HepG2 (cell line): ENCODE measurements around the gene NID2. TPM values are rescaled to one million over a fixed set of nuclear protein-coding genes. Genes with fewer than 3 reads are reported as not detected.

ENCODE experiments used
- FOXA3 ChIP-seq: IDR thresholded peaks from 2 replicates; pipeline ENCODE4 v1.6.1; 2016; ENCODE audit warnings: missing genetic modification reagents, missing compliant biosample characterization
- MIER2 ChIP-seq: IDR thresholded peaks from 2 replicates; pipeline ENCODE4 v1.6.1; 2016; ENCODE audit warnings: missing biosample characterization, missing genetic modification reagents
- NR2F1 ChIP-seq, 2 experiments: fragments of 450-650 bp in 1 of 2; formaldehyde crosslinking in 1 of 2; IDR thresholded peaks; 2 replicates each; pipeline versions ENCODE4 v1.5.0 to v1.6.1; 2016 to 2020; ENCODE audit warnings: mild to moderate bottlenecking in 1 of 2, missing compliant biosample characterization in 1 of 2, missing genetic modification reagents in 1 of 2, moderate library complexity in 1 of 2
- SMARCE1 ChIP-seq: fragments of 450-650 bp; IDR thresholded peaks from 2 replicates; pipeline ENCODE4 v1.6.1; 2017; ENCODE audit warnings: borderline replicate concordance
- YY1 ChIP-seq: IDR thresholded peaks from 2 replicates; pipeline ENCODE4 v1.6.1; 2011; ENCODE audit warnings: low read length, low read depth, moderate library complexity, mild to moderate bottlenecking; ENCODE audit not compliant: insufficient read depth, insufficient replicate concordance
- ZNF205 ChIP-seq: IDR thresholded peaks from 2 replicates; pipeline ENCODE4 v1.6.1; 2018; ENCODE audit warnings: missing biosample characterization, missing genetic modification reagents
- ZNF343 ChIP-seq: sonication (generic); formaldehyde crosslinking; IDR thresholded peaks from 2 replicates; pipeline ENCODE4 v1.4.0; 2020; ENCODE audit warnings: mild to moderate bottlenecking, missing genetic modification reagents
- ZNF7 ChIP-seq: IDR thresholded peaks from 2 replicates; pipeline ENCODE4 v1.6.1; 2016; ENCODE audit warnings: missing biosample characterization, missing genetic modification reagents
- ZNF781 ChIP-seq: sonication (generic); formaldehyde crosslinking; IDR thresholded peaks from 2 replicates; pipeline ENCODE4 v1.5.1; 2020; ENCODE audit warnings: borderline replicate concordance, mild to moderate bottlenecking, missing genetic modification reagents; ENCODE audit errors: not compliant biosample characterization
- ZNF816 ChIP-seq: sonication (generic); formaldehyde crosslinking; IDR thresholded peaks from 2 replicates; pipeline ENCODE4 v1.8.0; 2022; ENCODE audit warnings: missing genetic modification reagents, mild to moderate bottlenecking, borderline replicate concordance
- polyA plus RNA-seq, 8 experiments: library from polyadenylated mRNA; depleted of rRNA in 3 of 8; stranded (reverse) in 7 of 8; unstranded in 1 of 8; fragments of >200 nt; fragmentation: Illumina TruSeq in 4 of 8; extraction: Trizol in 4 of 8; gene quantifications; 2 replicates each; pipeline versions ENCODE4 v1.2.1 to v1.2.3, GENCODE V29; 2011 to 2016; ENCODE audit warnings: low read depth in 4 of 8, missing spikeins in 1 of 8, mixed read lengths in 1 of 8; ENCODE audit not compliant: insufficient read depth in 1 of 8
- total RNA-seq, 5 experiments: library from RNA; depleted of rRNA; stranded (reverse); fragments of >200 nt; fragmentation: Illumina TruSeq; extraction: Trizol; gene quantifications; 2 replicates each; pipeline ENCODE4 v1.2.3, GENCODE V29; 2016; ENCODE audit warnings: low read depth in 1 of 5
- TF ChIP-seq, protein P1 (sequence below): sonication (generic); formaldehyde crosslinking; IDR thresholded peaks from 2 replicates; pipeline ENCODE4 v1.5.1; 2020; ENCODE audit warnings: missing genetic modification reagents, mild to moderate bottlenecking, borderline replicate concordance
- TF ChIP-seq, protein P2 (sequence below): sonication (generic); formaldehyde crosslinking; IDR thresholded peaks from 2 replicates; pipeline ENCODE4 v1.5.1; 2020; ENCODE audit warnings: mild to moderate bottlenecking, missing genetic modification reagents, borderline replicate concordance
- TF ChIP-seq, protein P3 (sequence below): sonication (generic); formaldehyde crosslinking; IDR thresholded peaks from 2 replicates; pipeline ENCODE4 v1.4.0; 2020; ENCODE audit warnings: missing genetic modification reagents, mild to moderate bottlenecking, borderline replicate concordance
- TF ChIP-seq, protein P4 (sequence below): sonication (generic); formaldehyde crosslinking; IDR thresholded peaks from 2 replicates; pipeline ENCODE4 v1.5.0; 2020; ENCODE audit warnings: mild to moderate bottlenecking, missing genetic modification reagents

Gene NID2
- total and polyA plus RNA-seq, 2 of the 13 experiments (the other 11 are each of a cell fraction or from before 2014, with no cell fraction given), result 0.11 TPM; not detected in 1

DNA sequence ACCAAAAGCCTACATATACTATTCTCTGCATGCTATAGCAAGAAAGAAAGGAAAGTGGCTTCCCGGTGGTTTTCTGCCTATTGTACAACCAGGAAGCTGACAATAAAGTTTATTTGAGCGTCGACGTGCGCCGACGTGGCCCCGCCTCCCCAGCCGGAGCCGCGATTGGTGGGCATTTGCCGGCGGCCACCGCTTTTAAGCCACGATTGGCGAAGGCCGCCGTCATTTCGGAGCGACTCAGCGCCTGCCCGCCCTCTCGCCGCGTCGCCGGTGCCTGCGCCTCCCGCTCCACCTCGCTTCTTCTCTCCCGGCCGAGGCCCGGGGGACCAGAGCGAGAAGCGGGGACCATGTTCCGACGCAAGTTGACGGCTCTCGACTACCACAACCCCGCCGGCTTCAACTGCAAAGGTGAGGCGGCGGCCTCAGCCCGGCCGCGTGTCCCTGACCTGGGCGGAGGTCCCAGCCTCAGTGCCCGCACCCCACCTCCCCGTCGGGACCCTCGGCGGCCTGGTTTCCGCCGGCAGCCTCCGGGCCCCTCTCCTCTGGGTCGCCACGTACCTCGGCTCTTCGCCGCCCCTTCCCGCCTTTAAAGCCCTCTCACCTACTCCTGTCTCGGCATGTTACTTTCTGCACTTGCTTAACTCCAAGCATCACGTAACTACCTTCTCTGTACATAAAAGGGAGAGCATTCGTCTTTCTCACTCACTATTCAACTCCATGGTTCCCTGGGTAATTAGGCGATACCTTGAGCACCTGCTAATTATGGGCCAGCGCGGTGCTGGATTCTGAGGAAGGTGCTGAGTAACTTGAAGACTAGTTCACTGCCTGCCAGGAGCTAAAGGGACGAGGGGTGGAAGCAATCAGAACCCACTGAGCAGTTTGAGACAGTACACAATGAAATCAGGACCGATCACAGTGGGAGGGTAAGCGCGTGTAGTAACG, 79.3 kb downstream of the NID2 start, which contains the start of gene RTRAF (continued):
- TF ChIP-seq, protein P1, sequence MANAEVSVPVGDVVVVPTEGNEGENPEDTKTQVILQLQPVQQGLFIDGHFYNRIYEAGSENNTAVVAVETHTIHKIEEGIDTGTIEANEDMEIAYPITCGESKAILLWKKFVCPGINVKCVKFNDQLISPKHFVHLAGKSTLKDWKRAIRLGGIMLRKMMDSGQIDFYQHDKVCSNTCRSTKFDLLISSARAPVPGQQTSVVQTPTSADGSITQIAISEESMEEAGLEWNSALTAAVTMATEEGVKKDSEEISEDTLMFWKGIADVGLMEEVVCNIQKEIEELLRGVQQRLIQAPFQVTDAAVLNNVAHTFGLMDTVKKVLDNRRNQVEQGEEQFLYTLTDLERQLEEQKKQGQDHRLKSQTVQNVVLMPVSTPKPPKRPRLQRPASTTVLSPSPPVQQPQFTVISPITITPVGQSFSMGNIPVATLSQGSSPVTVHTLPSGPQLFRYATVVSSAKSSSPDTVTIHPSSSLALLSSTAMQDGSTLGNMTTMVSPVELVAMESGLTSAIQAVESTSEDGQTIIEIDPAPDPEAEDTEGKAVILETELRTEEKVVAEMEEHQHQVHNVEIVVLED (CRISPR knock-in tag), result peak; percentile 100
- TF ChIP-seq ZNF781 (CRISPR knock-in tag), result peak; percentile 39
- peak; percentile 68 for TF ChIP-seq YY1
- TF ChIP-seq, protein P2, sequence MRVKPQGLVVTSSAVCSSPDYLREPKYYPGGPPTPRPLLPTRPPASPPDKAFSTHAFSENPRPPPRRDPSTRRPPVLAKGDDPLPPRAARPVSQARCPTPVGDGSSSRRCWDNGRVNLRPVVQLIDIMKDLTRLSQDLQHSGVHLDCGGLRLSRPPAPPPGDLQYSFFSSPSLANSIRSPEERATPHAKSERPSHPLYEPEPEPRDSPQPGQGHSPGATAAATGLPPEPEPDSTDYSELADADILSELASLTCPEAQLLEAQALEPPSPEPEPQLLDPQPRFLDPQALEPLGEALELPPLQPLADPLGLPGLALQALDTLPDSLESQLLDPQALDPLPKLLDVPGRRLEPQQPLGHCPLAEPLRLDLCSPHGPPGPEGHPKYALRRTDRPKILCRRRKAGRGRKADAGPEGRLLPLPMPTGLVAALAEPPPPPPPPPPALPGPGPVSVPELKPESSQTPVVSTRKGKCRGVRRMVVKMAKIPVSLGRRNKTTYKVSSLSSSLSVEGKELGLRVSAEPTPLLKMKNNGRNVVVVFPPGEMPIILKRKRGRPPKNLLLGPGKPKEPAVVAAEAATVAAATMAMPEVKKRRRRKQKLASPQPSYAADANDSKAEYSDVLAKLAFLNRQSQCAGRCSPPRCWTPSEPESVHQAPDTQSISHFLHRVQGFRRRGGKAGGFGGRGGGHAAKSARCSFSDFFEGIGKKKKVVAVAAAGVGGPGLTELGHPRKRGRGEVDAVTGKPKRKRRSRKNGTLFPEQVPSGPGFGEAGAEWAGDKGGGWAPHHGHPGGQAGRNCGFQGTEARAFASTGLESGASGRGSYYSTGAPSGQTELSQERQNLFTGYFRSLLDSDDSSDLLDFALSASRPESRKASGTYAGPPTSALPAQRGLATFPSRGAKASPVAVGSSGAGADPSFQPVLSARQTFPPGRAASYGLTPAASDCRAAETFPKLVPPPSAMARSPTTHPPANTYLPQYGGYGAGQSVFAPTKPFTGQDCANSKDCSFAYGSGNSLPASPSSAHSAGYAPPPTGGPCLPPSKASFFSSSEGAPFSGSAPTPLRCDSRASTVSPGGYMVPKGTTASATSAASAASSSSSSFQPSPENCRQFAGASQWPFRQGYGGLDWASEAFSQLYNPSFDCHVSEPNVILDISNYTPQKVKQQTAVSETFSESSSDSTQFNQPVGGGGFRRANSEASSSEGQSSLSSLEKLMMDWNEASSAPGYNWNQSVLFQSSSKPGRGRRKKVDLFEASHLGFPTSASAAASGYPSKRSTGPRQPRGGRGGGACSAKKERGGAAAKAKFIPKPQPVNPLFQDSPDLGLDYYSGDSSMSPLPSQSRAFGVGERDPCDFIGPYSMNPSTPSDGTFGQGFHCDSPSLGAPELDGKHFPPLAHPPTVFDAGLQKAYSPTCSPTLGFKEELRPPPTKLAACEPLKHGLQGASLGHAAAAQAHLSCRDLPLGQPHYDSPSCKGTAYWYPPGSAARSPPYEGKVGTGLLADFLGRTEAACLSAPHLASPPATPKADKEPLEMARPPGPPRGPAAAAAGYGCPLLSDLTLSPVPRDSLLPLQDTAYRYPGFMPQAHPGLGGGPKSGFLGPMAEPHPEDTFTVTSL (CRISPR knock-in tag), result peak; percentile 34; the same call in 1 of the 2 replicates
- TF ChIP-seq ZNF205 (CRISPR knock-in tag), result no peak
- 0 out of 2 replicates have a peak, but pooled peaks have one; percentile 21 for TF ChIP-seq ZNF816 (CRISPR knock-in tag)
- TF ChIP-seq MIER2, result no peak
- no peak for TF ChIP-seq SMARCE1
- TF ChIP-seq, protein P3, sequence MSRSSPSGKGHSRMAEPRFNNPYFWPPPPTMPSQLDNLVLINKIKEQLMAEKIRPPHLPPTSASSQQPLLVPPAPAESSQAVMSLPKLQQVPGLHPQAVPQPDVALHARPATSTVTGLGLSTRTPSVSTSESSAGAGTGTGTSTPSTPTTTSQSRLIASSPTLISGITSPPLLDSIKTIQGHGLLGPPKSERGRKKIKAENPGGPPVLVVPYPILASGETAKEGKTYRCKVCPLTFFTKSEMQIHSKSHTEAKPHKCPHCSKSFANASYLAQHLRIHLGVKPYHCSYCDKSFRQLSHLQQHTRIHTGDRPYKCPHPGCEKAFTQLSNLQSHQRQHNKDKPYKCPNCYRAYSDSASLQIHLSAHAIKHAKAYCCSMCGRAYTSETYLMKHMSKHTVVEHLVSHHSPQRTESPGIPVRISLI (CRISPR knock-in tag), result peak; percentile 14; the same call in 1 of the 2 replicates
- TF ChIP-seq ZNF7 (CRISPR knock-in tag), result no peak
- TF ChIP-seq FOXA3 (CRISPR knock-in tag), result peak; percentile 9; the same call in 1 of the 2 replicates
- TF ChIP-seq ZNF343 (CRISPR knock-in tag), result 0 out of 2 replicates have a peak, but pooled peaks have one; percentile 66
- no peak for TF ChIP-seq NR2F1 (CRISPR knock-in tag; IDR thresholded peaks at IDR 0.05)
- TF ChIP-seq, protein P4, sequence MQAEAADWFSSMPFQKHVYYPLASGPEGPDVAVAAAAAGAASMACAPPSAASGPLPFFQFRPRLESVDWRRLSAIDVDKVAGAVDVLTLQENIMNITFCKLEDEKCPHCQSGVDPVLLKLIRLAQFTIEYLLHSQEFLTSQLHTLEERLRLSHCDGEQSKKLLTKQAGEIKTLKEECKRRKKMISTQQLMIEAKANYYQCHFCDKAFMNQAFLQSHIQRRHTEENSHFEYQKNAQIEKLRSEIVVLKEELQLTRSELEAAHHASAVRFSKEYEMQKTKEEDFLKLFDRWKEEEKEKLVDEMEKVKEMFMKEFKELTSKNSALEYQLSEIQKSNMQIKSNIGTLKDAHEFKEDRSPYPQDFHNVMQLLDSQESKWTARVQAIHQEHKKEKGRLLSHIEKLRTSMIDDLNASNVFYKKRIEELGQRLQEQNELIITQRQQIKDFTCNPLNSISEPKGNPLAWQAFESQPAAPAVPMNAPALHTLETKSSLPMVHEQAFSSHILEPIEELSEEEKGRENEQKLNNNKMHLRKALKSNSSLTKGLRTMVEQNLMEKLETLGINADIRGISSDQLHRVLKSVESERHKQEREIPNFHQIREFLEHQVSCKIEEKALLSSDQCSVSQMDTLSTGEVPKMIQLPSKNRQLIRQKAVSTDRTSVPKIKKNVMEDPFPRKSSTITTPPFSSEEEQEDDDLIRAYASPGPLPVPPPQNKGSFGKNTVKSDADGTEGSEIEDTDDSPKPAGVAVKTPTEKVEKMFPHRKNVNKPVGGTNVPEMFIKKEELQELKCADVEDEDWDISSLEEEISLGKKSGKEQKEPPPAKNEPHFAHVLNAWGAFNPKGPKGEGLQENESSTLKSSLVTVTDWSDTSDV, result no peak
